GM18907 (cell line): Measurements from ENCODE around the gene LETM1.

ENCODE experiments used
- ATAC-seq: cut with Tn5 transposase; IDR thresholded peaks from one replicate; pipeline ENCODE4 v1.9.1; 2021; ENCODE audit warnings: mild to moderate bottlenecking, moderate library complexity; ENCODE audit not compliant: unreplicated experiment

The LETM1 gene

DNA sequence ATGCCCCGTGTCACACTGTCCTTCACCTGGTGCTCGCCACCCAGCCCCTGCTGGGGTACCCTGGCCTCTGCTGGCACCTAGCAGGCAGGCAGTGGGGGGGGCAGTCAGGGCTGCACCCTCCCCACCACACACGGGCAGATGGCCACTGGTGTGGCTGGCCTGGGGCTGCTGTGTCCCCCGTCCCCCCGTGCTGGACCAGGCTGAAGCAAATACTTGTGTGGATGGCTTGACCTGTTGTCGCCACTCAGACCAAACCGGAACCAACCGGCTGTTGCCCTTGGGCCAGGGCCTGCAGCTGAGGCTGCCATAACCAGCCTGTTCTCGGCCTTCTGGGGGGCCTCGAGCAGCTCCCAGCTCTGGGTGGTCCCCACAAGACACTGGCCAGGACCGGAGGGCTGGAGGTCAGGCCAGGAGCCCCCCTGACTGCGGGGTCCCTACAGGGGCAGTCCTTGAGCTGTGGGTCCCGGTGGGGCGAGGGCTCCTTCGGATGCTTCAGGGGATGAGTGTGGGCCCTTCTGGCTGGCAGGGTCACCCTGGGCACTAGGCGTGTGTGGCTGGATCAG, 58.6 kb downstream of the LETM1 start:
- ATAC-seq = no peak

DNA sequence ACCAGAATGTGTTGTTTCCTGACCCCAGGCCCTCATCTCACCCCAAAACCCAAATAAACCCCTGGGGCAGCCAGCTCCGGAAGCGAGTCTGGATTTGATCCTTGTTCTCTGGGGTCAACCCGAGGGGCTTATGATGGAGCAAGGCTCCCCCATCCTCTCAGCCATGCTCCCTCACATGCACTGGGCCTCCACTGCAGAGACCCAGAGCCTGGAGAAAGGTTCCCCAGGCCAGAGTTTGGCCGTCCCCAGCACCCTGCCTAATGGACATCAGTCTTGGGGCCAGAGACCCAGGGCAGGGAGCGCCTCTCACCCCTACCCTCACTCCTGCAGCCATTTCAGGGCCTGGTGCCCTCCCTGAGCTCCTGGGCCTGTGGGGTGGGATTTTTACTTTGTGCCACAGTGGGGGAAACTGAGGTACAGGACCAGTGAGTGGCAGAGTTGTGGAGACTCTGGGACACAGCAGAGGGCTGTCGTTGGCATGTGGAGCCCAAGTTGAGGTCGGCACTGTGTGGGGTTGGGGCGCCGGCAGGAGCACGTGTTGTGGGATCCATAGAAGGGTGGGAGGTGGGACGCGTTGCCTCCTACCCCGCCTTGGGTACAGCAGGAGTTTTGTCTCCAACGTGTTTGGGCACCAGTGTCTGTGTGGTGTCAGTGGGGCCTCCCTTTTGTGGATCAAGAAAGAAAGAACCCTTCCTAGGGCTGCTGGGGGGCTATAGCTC, 59.3 kb downstream of the LETM1 start:
- no peak for ATAC-seq

DNA sequence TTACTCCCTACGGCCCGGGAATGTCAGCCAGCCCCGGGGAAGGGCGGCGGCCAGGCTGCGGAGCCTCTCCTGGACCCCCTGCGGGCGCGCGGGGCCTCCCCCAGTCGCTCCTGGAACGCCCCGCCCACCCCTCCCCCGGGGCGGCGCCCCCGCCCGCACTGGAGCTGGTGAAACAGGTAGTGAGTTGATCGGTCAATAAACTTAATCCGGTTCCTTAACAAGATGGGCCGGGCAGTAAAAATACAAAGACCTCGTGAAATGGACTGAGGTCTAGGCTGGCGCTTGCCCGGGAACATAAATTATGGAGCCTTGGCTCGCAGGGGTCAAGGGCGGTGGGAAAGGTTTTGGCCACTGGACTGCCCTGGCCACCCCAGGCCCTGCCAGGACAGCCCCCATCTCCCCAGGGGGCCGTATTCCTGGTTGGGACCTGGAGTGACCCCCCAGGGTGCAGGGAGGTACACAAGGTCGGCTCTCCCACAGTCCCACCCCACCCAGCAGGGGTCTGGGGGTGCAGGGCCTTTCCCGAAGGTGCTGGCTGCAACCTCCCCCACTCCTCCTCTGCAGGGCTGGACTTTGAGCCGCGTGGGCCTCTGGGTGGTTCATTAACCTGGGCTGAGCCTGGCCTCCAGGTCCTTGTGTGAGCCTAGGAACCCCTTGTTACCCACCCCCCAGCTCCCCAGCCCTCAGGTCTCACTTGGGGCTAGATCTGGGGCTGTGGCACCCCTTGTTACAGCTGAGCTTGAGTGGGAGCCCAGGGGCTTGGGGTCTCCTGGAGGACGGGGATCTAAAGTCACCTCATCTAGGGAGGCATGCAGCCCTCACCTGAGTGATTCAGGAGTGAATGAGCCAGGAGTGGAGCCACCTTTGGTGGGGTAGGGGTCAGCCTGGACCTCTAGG, 60.4 kb downstream of the LETM1 start:
- no peak for ATAC-seq

DNA sequence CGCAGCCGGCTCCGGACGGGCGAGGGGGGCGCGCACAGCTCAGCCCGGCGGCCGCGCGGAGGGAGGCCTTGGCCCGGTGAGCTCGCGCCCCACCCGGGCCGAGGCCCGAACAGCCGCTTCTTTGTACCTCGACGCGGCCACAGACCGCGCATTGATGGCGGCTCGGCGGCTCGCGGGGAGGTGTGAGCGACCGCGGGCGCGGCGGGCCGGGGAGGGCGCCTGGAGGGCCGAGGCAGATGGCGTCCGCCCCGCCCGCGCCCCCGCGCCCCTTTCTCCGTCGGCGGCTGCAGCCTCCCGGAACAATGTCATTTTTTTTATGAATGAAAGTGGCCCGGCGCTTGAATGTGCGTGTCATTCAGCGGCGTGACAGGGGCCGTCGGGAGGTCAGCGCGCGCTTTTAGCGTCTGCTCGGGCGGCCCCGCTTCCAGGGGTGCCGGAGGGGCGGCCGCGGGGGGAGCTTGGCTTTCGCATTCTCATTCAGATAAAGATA, 61.1 kb downstream of the LETM1 start:
- ATAC-seq = no peak

DNA sequence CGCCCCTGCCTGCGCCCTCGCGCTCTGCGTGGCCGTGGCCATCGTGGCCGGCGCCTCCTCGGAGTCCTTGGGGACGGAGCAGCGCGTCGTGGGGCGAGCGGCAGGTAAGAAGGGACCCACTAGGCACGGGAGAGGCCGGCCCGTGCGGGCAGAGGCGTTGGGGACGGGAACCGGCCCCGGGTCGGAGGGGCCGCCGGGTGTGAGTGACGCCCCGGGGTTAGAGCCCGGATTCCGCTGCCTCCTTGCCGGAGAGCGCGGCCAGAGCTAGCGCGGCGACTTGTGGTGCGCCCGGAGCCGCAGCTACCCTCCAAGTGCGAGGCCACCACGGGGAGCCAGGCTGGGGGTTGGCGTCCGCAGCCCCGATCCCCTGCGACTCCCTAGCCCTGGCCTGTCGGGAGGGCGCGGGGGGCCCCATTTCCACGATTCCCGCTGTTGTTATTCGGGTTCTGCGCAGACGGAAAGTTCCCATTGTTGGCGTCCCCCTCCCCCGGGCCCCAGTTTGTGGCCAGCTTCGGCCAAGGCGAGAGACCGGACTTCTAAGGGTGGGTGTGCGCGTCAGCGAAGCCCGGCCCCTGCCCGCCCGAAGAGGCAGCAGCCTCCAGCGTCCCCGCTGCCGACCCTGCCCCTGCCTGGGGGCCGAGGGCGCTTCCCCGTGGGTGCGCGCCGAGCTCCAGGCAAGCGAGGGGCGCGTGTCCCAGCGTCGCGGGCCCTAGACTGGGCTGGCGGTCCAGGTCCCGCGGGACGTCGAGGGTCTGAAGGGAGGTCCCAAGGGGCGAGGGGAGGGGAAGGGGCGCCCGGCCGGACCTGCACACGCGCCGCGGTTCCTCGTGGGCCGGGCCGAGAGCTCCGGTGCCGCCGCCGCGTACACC, 61.8 kb downstream of the LETM1 start:
- ATAC-seq = no peak

DNA sequence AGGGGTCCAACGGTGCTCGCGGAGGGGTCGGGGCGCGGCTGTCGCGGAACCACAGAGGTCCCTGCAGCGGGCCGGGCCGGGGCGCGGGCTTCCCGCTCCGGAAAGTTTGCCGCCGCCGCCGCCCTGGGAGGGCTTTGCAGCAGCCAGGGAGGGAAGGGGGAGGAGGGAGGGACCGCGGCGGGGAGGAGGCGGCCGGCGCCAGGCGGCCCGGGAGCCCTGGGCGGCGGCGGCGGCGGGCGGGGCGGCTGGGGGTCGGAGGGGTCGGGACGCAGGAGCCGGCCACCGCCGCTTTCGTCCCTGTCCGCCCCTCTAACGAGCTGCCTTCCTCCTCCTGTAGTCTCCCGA, 62.5 kb downstream of the LETM1 start:
- ATAC-seq = no peak

DNA sequence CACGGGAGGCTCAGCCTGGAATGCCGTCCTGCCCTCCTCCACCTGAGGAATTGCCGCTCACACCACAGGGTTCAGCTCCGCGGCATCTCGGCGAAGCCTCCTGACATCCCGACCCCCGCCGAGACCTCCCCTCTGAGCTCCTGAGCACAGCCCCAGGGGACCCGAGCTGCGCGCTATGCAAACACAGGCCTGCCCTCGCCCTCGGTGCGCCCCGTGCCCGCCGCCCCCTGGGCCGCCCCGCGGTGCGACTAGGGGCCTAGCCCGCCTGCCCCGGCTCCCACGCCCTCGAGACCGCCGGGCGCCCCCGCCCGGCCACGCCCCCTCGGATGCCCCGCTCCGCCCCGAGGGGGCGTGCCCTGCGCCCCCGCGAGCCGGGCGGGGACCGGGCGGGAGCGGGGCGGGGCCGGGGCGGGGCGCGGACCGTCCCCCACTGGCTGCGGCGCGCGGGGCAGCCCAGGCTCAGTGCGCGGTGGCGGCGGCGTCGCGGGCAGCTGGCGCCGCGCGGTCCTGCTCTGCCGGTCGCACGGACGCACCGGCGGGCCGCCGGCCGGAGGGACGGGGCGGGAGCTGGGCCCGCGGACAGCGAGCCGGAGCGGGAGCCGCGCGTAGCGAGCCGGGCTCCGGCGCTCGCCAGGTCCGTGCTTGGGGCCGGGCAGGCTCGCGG, 63.0 kb downstream of the LETM1 start, which contains the start of gene FGFR3:
Gene FGFR3 (plus strand): TSS at position 462 of the 664 bp plus-strand sequence. CDS start 642 bp downstream, outside the sequence.
- ATAC-seq = no peak

DNA sequence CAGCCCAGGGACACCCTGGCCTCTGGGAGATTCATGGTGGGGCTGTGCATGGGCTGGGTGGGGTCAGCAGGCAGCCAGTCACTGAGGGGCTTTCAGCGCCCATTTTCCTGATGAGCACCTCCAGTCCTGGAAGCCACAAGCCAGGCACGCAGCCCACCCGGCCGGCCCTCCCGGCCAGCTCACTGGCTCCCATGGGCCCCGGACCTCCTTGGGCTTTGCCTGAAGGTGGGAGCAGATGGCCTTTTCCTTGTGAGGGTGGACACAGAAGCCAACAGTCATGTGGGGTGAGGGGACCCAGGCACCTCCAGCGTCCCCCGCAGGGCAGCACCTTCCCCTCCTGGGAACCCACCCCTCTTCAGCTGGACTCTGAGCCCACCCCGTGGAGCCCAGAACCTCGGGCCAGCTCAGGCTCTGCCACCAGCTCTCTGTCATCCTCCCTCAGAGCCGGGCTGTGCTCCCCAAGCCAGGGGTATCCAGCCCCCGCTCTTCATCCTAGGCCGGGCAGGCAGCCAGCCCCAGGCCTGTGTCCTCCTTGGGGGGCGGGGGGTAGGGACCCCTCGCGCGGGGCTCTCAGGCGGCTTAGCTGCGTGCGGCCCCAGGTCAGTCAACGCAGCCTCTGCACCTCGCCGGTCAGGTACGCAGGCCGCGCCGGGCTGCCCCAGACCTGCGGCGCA, 63.7 kb downstream of the LETM1 start:
- ATAC-seq = no peak

DNA sequence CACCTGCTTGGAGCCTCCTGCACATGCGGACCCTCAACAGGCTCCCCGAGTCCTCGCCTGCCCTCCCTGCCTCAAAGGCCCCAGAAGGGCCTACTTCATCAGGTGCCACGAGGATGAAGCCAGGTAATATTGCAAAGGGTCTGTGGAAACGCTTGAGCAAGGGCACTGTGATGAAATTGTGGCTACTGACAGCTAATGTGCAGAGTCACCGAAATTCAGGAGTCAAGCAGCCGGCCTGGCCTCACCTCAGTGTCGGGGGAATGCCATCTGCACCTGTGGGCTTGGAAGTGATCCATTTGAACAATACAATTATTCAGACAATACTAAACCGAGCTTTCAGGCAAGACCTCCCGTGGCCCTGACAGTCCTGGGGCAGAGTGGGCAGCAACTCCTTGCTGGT, 66.0 kb downstream of the LETM1 start:
- no peak for ATAC-seq

DNA sequence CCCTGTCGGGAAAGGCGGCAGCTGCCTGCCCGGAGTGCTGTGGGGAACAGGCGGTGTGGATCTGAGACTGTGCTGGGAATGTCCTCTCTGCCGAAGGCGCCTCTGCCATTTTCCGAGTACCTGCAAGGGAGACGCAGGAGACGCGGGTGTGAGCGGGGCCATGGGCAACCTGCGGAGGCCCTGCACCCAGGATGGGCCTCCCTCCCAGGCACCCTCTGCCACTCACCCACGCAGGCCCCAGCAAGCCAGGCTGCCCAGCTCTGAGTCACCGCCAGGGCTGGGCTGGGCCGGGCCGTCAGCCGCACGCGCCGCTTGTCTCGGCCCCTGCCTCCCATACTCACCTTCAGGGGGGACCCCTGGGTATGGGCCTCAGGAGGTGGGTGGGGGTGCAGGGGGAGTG, 66.4 kb downstream of the LETM1 start:
- ATAC-seq = no peak

DNA sequence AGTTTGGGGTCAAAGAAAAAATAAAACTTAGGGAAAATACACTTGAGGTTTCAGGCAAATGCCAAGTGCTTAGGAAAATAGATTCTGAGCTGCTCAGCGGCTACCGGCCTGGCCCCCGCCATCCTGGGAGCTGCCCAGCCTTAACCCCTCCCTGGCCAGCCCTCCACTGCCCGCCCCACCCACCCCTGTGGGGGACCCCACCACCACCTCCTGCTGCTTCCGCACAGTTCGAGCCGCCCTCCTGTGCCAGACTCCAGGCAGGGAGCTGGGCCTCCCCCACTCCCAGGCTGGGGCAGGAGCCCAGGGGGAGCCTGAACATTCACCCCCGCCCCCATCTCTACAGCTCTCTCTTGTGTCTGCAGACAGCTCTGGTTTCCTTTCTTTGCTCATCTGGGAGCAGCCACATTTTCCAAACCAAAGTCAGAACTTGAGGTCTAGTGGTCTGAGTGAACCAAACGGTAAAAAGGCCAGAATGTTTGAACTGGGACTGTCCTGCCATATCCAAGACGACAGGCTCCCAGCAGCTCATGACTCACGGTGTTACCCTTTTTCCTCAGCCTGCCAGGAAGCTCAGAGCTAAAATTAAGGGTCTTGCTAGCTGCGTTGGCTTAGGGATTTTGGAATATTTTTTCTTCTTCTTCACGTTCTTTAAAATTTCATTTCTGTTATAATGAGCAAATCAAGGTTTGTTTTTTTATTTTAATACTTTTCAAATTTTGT, 67.5 kb downstream of the LETM1 start:
- ATAC-seq = no peak

DNA sequence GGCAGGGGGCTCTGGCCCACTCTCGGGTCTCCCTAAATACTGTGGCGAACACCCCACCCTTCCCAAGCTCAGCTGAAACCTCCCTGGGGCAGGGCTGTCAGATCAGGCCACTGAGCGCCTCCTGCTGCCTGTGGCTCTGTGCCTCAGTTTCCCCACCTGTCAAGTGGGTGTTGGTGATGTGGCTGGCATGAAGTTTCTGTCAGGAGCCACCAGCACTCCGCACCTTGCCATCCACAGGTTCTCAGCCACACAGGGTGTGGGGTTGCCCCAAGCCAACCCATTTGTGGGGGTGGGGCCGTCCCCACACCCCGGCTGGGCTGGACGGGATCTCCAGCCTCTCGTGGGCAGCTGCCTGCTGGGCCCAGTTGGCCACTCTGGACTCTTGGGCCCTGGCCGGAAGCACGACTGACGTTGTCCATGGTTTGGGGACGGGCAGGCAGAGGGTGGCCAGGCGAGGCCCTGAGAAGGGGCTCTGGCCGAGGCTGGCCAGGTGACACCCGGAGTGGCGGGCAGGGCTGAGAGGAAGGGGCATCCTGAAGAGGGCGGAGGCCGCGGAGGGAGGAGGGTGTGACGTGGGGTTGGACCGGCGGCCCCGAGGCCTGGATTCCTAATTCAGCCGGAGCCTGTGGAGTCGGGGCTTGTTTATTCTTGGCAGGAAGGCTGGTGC, 68.4 kb downstream of the LETM1 start:
- no peak for ATAC-seq

DNA sequence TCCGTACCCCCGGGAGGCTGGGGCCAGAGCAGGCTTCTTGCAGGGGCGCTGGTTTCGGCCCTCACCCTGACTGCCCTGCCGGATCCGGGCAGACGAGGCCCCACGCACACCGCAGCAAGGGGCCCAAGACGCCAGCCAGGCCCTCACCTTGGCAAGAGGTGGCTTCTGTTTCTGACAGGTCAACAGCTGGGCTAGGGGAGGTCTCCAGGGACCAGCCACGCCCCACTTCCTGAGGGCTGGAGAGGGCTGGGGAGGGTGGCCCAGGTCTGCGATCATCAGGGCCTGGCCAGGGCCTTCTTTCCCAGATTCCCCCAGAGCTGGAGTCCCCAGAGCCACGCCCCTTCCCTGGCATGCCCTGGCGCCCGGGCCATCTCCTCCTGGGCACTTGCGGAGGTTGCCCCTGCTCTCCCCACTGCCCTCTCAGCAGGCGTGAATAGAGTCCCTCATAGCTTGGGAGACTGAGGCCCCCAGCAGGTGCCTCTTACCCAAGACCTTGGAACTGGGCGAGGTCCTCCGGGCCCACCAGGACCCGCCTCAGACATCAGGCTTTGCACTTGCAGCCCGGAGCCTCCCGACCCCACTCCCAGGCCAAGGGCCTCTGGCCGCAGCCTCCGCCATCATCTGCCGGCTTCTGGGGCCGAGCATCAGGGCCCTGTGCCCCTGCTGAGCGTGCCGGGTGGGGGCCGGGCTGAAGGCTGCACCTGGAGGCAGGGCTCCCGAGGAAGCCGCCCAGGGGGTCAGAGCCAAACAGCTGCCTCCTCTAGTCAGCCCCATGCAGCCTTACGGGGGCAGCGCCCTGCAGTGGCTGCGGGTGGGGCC, 69.2 kb downstream of the LETM1 start:
- no peak for ATAC-seq

DNA sequence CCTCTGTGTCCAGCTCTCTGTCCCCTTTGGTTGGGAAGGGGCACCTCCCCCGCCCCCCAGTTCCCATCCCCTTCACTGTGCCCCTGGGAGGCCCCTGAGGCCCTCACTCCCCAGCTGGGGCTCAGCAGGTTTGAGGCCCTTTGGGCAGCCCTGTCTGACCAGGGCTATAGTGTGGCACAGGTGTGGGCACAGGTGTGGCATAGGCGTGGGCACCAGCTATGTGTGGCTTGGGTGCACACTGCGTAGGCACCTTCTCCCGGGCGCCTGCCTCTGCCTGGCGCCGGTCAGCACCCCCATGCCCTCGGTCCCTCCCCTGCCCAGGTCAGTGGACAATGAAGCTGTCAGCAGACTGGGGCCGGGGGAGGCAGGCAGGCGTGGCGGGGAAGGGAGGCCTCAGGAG, 70.4 kb downstream of the LETM1 start:
- ATAC-seq = no peak

DNA sequence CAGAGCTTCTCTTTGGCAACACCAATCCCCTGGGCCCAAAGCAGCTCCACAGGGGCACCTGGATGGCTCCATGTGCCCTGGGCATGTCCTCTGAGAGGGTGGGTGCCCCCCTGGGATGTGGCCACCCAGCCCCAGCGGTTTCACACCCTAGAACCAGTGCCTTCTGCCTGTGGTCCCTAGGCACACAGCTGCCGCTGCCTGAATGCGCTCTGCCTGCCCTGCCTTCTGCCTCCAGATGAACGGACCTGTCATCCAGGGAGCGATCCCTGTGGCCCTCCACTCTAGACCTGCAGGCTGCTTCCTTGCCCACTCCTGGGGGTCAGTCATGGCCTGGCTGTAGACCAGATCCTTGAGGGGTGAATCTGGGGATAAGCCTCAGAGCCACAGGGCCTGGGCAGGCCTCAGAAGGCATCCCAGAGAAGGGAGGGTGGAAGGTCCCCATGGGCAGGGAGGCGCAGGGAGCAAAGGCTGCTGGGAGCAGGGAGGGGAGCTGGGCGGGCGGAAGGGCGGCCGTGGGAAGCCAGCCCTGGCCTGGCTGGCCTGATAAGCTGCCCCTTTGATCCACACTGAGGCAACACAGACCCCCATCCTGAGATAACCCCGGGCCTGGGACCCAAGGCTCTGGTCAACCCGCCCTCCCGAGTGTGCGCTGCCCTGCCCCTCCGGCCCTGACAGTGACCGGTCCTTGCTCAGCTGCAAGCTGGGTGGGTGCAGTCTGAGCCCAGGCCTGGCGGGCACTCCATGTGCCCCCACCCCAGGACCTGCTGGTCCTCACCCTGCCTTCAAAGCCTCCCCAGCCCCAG, 71.0 kb downstream of the LETM1 start:
- ATAC-seq = no peak

DNA sequence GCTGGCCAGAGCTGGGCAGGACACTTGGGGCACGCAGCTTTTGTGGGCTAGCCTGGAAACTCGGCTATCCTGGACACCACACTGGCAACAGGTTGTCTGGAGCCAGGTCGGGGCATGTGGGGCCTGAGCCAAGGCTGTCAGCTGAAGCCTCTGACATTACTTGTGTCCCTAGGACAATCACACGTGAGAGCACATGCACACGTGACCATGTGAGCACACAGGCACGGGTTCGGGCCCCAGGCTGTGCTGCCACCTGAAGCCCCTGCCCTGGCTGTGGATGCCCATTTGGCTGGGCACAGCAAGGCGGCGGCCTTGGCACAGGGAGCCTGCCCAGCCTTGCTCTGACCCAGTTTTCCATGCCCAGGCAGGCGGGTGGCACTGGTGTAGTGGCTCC, 71.6 kb downstream of the LETM1 start:
- ATAC-seq = no peak

DNA sequence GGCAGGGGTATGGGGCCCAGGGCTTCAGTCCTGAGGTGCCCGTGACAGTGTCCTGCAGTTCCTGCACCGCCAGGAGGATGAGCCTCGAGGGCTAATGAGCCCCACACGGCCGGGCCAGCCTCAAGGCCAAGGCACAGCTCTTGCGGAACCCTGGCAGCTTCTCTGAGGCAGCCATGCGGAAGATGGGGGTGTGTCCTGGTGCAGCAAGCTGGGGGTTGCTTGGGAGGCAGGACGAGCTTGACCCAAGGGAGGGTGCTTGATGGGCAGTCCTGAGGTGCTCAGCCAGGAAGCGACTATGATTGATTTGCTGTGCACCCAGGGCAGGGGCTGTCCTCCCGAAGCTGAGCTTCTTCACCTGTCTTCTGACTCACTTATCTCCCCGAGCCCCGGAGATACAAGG, 72.0 kb downstream of the LETM1 start:
- no peak for ATAC-seq
